ENCODE measurements around the gene SH3TC1.

The SH3TC1 gene

DNA sequence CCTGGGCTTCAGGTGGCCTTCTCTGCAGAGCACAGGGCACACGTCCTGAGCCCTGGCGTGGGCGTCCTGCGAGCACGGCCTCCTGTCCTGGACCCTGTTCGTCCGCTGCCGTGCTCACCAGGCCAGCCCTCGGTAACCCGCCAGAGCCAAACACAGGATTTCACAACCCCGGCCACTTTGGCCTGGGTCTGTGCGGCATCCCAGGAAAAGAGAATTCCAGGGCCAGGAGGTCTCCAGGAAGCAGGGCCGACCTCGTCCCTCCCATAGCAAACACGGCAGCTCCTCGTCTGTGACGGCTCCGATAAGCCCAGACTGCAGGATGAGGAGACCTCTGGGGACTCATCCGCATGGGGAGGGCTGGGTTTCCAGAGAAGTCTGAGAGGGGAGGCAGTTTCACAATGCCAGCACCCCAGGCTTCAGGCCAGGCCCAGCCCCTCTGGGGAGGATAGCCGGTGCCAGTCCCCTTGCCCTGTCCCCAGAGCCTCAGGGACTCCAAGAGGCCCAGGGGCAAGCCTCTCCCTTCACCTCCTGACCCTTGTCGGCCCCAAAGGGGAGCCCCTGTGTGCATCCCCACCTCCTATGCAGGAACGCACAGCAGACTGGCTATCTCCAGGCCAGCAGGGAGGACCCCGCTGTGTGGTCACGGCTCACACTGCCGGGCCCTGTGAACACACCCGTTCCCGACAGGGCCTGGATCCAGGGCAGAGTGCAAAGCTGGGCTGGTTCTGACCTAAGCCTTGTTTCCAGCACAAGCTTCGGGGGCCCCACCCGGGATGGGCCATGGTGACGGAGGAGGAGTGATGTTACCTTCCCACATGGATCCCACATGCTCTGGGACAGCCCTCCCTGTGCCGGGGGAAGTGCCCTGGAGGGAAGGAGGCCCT lies 48.2 kb downstream of the SH3TC1 start:
- no peak for DNase-seq

- no peak for DNase-seq
Observed at GRCh38 chr4:8248091-8248490, 49.0 kb downstream of the SH3TC1 start.

DNA sequence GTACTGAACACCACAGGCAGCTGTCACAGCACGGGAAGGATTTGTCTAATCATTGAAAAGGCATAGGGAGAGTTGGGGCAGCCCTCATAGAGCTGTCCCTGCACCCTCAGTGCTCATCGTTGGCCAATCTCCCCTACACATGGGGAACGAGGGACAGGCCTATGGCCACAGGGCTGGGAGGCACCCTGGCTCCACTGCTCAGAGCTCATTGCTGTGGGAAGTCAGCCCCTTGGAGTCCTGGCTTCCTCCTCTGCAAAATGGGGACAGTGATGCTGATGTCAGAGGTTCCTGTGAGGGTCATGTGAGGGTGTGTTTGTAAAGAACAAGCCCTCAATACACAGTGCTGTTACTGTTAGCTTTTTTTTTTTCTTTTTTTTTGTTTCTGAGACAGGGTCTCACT lies 51.1 kb downstream of the SH3TC1 start:
- no peak for DNase-seq

DNA sequence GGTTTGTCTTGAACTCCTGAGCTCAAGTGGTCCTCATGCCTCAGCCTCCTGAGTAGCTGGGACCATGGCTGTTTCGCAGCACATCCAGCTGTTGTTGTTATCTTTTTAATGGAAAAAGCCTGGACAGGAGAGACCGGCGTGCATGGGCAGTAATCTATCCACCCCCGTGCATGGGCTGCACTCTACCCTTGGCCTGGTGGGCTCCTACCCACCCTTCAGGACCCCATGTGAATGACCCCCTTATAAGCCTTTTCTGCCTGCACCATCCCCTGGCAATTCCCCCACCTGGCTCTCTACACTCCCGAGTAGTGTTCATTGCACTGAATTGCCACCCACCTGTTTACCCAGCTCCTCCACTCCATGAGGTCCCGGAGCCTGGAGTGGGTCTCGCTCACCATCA lies 51.5 kb downstream of the SH3TC1 start:
- no peak for DNase-seq

- no peak for DNase-seq
Observed at GRCh38 chr4:8251110-8251883, 52.2 kb downstream of the SH3TC1 start.

- DNase-seq = no peak
Observed at GRCh38 chr4:8252301-8253173, 53.4 kb downstream of the SH3TC1 start.

DNA sequence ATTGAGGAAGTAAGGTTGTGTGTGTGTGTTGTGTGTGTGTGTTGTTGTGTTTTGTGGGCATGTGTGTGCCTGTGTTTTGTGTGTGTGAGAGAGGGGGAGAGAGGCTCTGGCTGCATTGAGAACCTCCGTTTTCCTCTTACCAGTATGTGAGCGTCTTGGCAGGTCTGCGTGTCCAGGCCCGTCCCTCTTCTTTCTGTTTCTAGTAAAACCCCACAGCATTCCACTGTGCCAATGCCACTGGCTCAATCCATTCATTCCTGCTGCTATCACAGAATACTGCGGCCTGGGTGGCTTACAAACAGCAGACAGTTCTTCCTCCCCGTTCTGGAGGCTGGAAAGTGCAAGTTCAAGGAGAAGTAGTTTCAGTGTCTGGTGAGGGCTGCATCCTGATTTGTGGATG lies 55.0 kb downstream of the SH3TC1 start:
- DNase-seq = no peak

DNA sequence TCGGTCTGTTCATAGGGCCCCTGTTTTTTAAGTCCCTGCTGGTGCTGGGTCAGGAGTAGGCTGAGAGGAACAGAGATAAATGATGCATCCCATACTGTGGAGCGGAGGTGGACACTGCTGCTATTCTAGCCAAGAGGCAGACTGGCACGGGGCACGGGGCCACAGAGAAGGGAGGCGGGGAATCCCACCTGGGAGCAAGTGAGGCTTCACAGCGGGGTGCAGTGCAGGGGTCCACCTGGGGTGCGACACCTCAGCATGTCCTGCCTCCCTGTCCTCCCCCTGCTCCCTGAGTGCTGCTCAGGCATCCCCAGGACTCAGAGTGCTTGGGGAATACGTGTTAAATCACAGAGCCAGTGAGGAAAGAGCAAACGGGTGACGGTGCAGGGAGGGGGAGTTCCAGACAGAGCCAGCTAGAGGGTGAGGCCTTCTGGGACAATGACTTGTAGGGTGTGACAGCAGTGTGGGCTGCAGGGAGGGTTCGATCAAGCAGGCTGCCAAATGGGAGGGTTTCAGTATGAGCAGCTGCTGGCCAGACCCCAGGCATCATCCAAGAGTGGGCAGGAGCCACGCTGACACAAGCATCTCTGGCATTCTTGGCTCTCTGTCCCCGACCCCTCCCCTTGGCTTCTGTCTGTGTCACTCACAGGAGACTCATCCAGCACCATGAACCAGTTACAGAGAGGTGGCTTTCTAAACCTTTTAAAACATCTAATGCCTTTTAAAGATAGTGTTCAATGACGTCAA lies 56.8 kb downstream of the SH3TC1 start:
- no peak for DNase-seq

DNA sequence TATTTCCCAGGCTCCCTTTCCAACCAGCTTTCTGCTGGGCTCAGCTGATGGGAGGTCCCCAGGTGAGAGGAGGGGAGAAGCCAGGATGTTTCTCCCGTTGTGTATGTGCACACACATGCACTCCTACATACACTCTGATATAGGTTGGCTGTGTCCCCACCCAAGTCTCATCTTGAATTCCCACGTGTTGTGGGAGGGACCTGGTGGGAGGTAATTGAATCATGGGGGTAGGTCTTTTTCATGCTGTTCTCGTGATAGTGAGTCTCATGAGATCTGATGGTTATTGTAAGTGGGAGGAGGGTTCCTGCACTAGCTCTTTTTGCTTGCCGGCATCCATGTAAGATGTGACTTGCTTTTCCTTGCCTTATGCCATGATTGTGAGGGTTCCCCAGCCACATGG lies 58.8 kb downstream of the SH3TC1 start:
- DNase-seq = no peak

DNA sequence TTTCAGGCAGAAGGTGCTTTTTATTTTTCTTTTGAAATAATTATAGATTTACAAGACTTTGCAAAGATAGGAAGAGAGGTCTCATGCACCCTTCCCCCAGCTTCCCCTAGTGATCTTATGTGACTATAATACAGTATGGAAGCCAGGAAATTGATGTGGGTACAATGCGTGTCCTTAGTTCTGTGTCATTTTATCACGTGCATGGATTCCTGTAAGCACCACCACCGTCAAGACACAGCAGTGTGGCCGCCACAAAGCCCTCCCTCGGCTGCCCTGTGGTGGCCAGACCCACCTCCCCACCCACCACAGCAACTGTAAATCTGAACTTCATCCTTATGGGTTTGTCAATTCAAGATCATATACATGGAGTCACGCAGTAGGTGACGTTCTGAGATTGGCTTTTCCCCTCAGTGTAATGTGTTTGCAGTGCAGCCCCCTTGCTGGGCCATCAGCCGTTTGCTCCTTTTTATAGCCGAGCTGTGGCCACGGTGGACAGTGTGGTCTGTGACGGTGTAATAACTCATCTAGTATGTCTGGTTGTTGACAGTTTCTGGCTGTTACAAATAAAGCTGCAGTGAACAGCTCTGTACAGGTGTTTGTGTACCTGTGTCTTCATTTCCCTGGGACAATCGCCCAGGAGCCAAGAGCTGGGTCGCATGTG lies 59.6 kb downstream of the SH3TC1 start:
- no peak for DNase-seq

DNA sequence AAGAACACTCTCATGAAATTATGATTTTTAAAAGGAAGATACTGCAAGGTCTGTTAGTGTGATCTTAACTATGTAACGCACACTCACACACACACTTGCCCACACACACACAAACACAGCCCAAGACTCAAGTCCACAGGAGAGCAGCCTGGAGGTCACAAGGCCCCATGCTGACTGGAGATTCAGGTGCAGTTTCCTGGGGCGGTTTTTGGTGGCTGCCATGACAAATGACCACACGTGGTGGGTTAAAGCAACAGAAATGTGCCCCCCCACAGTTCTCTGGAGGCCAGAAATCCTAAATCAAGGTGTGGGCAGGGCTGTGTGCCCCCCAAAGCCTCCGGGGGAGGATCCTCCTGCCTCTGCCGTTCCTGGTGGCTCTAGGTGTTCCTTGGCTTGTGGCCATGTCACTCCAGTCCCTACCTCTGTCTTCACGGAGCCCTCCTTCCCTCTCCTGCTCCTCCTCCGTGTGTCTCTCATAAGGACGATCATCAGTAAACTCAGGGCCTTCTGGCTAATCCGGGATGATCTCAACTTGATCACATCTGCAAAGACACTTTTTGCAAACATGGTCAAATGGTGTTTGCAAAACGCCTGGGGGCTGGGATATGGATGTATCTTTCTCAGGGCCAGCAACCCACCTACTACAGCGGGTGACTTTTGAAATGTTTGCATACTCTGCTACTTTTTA lies 60.8 kb downstream of the SH3TC1 start:
- DNase-seq = no peak

DNA sequence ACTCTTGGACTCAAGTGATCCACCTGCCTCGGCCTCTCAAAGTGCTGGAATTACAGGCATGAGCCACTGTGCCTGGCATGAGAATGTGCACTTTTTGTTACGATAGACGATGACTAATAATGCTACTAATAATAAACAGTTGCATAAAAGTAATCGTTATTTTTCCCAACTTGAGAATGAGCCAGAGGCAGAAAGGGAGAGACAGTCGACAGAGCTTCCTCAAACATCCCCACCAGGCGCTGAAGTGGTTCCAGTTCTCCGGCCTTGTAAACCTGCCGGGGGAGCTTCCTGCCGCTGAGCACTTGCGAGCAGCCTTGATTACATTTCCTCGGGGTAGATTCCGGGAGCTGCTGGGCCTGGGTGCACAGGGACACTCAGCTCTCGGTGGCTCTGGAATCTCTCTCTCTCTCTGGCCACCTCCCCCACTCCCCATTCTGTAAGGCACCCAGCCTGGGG lies 61.6 kb downstream of the SH3TC1 start:
- no peak for DNase-seq

DNA sequence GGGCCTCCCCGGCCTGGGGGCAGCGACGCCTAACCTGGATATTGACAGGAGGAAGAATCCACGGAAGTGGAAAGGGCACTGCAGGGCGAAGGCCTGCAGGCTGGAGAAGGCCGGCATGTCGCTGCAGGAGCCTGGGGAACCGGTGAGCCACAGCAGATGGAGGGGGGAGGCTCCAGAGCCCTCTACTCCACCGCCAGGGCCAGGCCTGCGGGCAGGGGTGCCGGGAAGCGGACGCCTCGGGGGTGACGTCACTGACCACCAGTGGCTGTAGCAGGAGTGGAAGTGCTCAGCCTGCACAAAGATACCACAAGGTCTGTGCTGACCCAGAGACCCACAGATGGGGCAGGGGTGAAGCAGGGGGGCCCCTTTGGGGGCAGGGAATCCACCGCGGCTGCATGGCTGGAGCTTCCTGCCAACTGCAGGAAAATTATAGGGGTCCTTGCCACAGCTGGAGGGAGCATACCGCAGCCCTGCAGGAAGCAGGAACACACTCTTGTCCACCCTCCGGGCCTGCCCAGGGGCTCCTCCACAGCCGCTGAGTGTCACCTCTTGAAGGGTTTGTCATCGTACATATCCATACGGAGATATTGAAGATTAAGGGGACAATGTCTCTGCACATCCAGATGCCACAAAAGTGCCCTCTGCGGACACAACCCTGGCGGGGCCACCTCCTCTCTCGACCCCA lies 62.9 kb downstream of the SH3TC1 start:
- no peak for DNase-seq

- no peak for DNase-seq
Observed at GRCh38 chr4:8262637-8263322, 63.7 kb downstream of the SH3TC1 start.

DNA sequence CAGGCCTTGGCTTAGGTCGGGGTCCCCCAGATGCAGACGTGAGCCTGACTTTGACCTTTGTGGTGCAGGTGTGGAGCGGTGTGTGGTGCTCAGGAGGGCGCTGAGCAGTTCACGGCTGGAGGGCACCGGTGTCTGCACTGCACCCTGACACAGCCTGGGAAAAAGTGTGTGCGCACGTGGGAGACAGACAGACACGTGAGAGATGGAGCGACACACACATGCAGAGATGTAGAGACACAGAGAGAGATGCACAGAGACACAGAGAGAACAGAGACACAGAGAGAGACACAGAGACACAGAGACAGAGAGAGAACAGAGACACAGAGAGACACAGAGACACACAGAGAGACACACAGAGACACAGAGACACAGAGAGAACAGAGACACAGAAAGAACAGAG lies 64.3 kb downstream of the SH3TC1 start:
- no peak for DNase-seq

DNA sequence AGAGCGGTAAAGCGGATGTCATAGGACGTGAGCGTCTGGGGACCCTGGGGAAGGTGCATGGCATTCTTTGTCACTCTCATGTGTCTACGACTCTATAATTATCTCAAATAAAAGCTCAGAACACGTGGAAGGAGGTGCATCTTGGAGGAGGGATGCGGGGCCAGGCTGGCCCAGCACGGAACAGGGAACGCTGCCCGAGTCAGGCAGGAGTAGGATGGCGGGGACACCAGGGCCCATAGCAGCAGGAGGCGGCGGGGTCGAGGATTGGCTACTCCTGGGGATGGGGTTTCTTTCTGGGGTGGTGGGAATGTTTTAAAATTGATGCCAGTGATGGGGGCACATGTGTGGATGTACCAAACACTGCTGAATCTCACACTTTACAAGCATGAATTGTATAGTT lies 65.0 kb downstream of the SH3TC1 start:
- DNase-seq = no peak

- no peak for DNase-seq
Observed at GRCh38 chr4:8265171-8265929, 66.3 kb downstream of the SH3TC1 start.

DNA sequence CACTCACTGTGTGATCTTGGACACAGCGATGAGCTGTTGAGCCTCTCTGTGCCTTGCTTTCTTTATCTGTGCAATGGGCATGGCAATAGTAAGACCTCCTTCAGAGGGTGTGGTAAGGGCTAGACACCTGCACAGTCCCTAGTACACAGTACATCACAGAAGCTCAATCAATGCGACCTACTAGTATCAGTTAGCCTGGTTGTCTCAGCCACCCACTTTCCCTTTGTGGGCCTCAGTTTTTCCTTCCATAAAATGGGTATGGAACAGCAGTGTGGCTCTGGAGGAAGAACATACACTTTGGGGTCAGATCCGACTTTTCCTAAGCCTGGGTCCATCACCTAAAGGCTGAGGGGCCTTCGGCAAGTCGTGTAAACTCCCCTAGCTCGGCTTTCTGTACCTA lies 67.0 kb downstream of the SH3TC1 start:
- no peak for DNase-seq

- no peak for DNase-seq
Observed at GRCh38 chr4:8266508-8266907, 67.4 kb downstream of the SH3TC1 start.
